ENCODE measurements around the gene PARVG. TPM values are rescaled to one million over a fixed set of nuclear protein-coding genes. Genes with fewer than 3 reads are reported as not detected.

Gene PARVG
- total RNA-seq, 4 donors from 2014 or later, result 18.4 to 304 (median 33.8) TPM

DNA sequence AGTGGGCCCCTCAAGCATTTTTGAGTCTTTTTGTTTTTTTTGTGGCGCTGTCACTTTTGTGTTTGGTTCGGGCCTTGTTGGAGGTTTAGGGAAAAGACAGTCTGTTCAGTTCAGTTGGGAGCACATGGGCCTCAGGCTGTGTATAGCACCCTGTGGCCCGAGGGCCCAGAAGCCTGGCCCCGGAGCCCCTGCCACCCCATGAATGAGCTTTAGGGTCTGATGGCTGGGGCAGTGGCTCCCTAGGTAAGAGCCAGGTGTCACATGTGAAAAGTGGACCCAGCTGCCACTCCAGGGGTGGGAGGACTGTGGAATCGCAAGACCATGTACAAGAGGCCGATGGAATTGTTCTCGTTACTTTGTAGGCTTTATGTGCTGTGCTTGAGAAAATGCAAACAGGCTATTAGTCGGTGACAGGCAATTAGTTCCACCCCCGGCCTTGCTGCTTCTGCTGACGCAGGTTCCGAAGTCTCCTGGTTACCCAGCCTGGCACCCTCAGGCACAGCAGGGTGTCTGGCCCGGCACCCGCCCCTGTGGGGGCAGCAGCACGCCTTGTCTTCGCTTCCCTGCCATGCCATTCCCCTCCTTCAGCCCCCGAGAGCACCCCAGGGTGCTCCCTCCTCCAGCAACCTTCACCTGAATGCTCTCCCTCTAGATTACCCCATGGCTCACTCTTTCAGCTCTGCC lies 38.2 kb upstream of the PARVG start:
- DNase-seq, result no peak
- no peaks in the 10 kb centered on the region for H3K4me1 ChIP-seq

DNA sequence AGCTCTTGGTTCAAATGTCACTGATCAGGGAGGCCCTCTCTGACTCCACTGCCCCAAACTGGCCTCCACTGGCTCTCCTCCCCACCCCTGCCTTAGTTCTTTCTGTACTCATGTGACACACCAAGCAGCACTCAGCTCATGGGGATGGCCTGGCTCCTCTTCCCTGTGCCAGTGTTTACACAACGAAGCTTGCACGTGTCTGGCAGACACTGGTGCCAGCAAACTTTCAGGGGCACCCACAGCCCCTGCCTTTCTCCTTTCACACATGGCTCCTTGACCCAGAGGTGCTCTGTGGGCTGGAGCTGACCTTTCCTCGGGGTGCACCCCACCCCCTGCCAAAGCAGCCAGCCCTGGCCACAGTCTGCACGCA lies 37.6 kb upstream of the PARVG start:
- no peaks in the 10 kb centered on the region for H3K4me1 ChIP-seq
- peak overlapping the region in 1 of 4 donors; percentile 58 for H3K27ac ChIP-seq
- H3K27me3 ChIP-seq, result no peaks in the 10 kb centered on the region
- H3K4me3 ChIP-seq, result no peak overlapping the region
- TF ChIP-seq POLR2A (IDR thresholded peaks at IDR 0.05), result no peak
- TF ChIP-seq, protein P1, sequence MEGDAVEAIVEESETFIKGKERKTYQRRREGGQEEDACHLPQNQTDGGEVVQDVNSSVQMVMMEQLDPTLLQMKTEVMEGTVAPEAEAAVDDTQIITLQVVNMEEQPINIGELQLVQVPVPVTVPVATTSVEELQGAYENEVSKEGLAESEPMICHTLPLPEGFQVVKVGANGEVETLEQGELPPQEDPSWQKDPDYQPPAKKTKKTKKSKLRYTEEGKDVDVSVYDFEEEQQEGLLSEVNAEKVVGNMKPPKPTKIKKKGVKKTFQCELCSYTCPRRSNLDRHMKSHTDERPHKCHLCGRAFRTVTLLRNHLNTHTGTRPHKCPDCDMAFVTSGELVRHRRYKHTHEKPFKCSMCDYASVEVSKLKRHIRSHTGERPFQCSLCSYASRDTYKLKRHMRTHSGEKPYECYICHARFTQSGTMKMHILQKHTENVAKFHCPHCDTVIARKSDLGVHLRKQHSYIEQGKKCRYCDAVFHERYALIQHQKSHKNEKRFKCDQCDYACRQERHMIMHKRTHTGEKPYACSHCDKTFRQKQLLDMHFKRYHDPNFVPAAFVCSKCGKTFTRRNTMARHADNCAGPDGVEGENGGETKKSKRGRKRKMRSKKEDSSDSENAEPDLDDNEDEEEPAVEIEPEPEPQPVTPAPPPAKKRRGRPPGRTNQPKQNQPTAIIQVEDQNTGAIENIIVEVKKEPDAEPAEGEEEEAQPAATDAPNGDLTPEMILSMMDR (IDR thresholded peaks at IDR 0.05), result no peak
- H3K36me3 ChIP-seq, result peaks cover 0 to 1% (median 0%) of the 10 kb centered on the region in 3 donors
- no peak for DNase-seq
- no peaks in the 10 kb centered on the region for H3K9me3 ChIP-seq

More for the DNA sequence above, 38.2 kb upstream of the PARVG start:
- no peak overlapping the region for H3K4me3 ChIP-seq
- H3K27ac ChIP-seq, result peak overlapping the region in 1 of 4 donors; percentile 58
- H3K9me3 ChIP-seq, result no peaks in the 10 kb centered on the region
- H3K27me3 ChIP-seq, result no peaks in the 10 kb centered on the region
- peaks cover 0 to 6% (median 0%) of the 10 kb centered on the region in 3 donors for H3K36me3 ChIP-seq
- TF ChIP-seq POLR2A (IDR thresholded peaks at IDR 0.05), result no peak
- TF ChIP-seq, protein P1 (IDR thresholded peaks at IDR 0.05), result no peak

DNA sequence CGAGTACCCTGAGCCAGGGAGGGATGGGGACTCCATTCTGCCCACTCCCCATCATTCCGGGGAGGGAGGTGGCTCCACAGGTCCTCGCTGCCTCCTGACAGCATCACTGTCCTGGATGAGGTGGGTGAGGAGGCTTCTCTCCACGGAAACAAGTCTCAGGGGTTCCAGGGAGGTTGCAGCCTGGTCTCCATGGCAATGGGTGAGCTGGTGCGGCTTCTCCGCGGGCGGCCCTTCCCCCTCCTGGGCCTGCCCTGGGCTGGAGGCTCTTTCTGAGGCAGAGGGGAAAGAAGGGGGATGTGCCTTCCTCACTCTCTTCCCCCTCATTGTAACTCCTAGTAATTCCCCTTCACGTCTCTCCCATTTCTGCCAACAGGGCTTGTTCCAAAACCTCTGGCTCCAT lies 37.1 kb upstream of the PARVG start:
- no peaks in the 10 kb centered on the region for H3K4me1 ChIP-seq
- no peak for DNase-seq
- H3K27ac ChIP-seq, result peak overlapping the region in 1 of 4 donors; percentile 58
- H3K4me3 ChIP-seq, result no peak overlapping the region
- H3K9me3 ChIP-seq, result no peaks in the 10 kb centered on the region
- no peak for TF ChIP-seq POLR2A (IDR thresholded peaks at IDR 0.05)
- TF ChIP-seq, protein P1 (IDR thresholded peaks at IDR 0.05), result no peak
- no peaks in the 10 kb centered on the region for H3K36me3 ChIP-seq
- H3K27me3 ChIP-seq, result no peaks in the 10 kb centered on the region

DNA sequence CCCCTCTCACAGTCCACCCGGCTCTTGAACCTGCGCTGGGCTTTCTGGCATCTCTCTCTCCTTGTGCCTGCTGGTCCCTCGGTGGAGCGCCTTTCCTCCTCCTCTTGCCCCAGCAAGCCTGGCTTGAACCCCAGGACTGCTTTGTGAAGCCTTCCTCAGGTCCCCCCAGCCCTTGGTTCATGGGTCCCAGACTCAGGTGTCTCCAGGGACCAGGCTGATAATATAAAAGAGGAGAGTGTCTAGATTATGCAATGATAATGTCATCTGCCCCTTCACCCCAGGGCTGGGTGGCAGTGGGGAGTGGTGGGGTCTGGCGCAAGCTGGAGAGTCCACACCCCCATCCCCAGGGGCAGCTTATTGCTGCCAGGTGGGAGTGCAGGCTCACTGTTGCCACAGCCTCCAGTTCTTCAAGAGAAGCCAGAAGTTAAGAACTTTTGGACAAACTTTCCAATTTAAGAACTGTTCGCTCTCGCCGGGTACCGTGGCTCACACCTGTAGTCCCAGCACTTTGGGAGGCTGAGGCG lies 36.6 kb upstream of the PARVG start:
- Histone ChIP-seq H3K4me1 (no peaks in the 10 kb centered on the region), H3K27me3 (no peaks in the 10 kb centered on the region), H3K9me3 (no peaks in the 10 kb centered on the region), H3K36me3 (no peaks in the 10 kb centered on the region), H3K27ac (peak overlapping the region in 1 of 4 donors; percentile 58), H3K4me3 (no peak overlapping the region)
- TF ChIP-seq, protein P1 (IDR thresholded peaks at IDR 0.05), result no peak
- TF ChIP-seq POLR2A (IDR thresholded peaks at IDR 0.05), result no peak
- no peak for DNase-seq

DNA sequence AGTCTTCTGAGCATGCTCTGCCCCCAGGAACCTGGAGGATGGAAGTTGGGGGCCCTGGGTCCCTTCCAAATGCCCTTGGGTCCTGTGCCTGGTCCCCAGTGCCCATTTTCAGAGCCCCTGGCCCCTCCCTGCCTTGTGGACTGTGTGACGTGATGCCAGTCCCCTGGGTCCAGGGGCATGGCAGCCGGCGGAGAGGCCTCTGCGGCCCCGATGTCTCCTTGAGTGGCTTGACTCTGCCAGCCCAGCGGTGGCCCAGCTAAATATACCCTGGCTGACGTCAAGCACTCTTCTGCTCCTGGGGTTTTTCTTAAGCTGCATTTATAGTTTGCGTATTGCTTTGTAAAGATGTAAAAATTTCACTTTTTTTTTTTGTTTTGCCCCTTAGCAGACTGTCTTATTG lies 35.2 kb upstream of the PARVG start:
- Histone ChIP-seq H3K9me3 (no peaks in the 10 kb centered on the region), H3K27ac (peak overlapping the region in 1 of 4 donors; percentile 47), H3K4me1 (no peaks in the 10 kb centered on the region), H3K27me3 (no peaks in the 10 kb centered on the region), H3K36me3 (no peaks in the 10 kb centered on the region), H3K4me3 (no peak overlapping the region)
- no peak for DNase-seq
- no peak for TF ChIP-seq POLR2A (IDR thresholded peaks at IDR 0.05)
- TF ChIP-seq, protein P1 (IDR thresholded peaks at IDR 0.05), result no peak
